Omental fat pad (tissue), 4 donors: Measurements from ENCODE around the gene GAREM1. TPM values are rescaled to one million over a fixed set of nuclear protein-coding genes. Genes with fewer than 3 reads are reported as not detected.
"Not testable (repeated sequence)": the region's sequence is repeated elsewhere in the genome, so short reads cannot be mapped to it uniquely, and the experiment has no call there.

ENCODE experiments used
- ATAC-seq: fragments of 150-250 bp; one replicate; pipeline ENCODE4 v1.9.1; 2016; ENCODE audit warnings: mild to moderate bottlenecking, moderate library complexity; ENCODE audit not compliant: low FRiP score
- DNase-seq: peaks from one replicate; pipeline ENCODE4 v3.0.0-alpha.2; 2019; ENCODE audit warnings: low spot score
- total RNA-seq, 4 donors: library from RNA; depleted of rRNA; stranded (reverse); fragments of >200 nt; gene quantifications; one replicate each; pipeline ENCODE4 v1.1.0, GENCODE V29; 2016
- TF ChIP-seq, protein P1 (sequence below), 3 donors: fragments of 450-650 bp; IDR thresholded peaks; one replicate each; pipeline ENCODE4 v1.5.1; 2016 to 2017; ENCODE audit warnings: antibody characterized with exemption in 3 of 3, mild to moderate bottlenecking in 3 of 3, moderate library complexity in 2 of 3

The GAREM1 gene
- total RNA-seq, 4 donors from 2014 or later, result 11.2 to 22.4 (median 13.8) TPM

DNA sequence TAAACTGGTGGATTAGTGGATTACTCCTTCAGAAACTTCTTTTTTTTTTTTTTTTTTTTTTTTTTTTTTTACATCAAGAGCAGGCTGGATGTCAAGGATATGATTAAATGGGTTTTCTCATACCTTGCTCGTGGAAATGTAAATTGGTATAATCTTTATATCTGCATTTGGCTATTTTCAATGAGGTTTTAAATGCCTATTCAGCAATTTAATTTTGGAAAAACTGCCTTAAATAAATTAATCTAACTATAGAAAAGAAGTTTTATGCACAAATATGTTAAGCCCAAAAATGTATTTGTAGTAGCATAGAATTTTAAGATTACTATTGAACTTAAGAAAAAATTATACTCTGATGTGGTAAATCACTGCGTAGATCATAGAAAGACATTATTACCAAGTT is 11.4 kb upstream of the GAREM1 start:
- DNase-seq (no peak), ATAC-seq (no peak)
- TF ChIP-seq, protein P1, sequence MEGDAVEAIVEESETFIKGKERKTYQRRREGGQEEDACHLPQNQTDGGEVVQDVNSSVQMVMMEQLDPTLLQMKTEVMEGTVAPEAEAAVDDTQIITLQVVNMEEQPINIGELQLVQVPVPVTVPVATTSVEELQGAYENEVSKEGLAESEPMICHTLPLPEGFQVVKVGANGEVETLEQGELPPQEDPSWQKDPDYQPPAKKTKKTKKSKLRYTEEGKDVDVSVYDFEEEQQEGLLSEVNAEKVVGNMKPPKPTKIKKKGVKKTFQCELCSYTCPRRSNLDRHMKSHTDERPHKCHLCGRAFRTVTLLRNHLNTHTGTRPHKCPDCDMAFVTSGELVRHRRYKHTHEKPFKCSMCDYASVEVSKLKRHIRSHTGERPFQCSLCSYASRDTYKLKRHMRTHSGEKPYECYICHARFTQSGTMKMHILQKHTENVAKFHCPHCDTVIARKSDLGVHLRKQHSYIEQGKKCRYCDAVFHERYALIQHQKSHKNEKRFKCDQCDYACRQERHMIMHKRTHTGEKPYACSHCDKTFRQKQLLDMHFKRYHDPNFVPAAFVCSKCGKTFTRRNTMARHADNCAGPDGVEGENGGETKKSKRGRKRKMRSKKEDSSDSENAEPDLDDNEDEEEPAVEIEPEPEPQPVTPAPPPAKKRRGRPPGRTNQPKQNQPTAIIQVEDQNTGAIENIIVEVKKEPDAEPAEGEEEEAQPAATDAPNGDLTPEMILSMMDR (IDR thresholded peaks at IDR 0.05), result no peak

DNA sequence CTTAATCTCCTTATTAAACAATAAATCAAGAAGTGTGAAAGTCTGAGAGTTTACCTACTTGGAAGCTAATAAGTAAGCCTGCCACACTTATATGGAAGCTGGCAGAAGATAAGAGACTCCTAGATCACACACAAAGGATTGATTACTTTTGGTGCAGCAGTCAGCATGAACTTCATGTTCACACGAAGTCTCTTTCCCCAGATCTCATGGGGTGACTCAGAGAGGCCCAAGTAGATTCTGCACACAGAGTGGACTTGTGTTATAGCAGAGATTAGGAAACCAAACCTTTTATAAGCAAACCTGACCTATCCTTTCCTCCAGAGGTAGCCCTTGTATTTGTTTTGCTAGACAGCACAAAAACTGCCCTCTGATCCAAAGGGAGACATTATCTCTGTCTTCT is 9.9 kb upstream of the GAREM1 start:
- no peak for ATAC-seq
- TF ChIP-seq, protein P1 (IDR thresholded peaks at IDR 0.05), result no peak
- no peak for DNase-seq

DNA sequence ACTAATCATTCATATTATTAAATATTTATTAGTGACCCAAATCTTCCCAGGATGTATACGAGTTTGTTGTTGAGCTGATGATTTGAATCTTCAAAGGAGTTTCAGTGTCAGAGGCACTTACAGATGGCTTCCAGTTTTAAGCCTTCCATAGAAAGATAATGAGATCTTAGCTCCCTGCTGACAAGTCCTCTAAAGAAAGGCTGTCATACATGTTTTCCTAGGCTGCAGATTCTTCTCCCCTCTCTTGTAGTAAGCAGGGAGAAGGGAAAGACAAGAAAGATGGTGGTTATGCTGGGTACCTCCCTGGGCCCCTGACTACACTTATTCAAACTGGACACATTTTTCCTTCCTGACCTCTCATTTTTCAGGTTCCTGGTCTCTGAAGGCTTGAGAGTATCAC is 8.1 kb upstream of the GAREM1 start:
- ATAC-seq (no peak), DNase-seq (no peak)
- TF ChIP-seq, protein P1 (IDR thresholded peaks at IDR 0.05), result no peak

DNA sequence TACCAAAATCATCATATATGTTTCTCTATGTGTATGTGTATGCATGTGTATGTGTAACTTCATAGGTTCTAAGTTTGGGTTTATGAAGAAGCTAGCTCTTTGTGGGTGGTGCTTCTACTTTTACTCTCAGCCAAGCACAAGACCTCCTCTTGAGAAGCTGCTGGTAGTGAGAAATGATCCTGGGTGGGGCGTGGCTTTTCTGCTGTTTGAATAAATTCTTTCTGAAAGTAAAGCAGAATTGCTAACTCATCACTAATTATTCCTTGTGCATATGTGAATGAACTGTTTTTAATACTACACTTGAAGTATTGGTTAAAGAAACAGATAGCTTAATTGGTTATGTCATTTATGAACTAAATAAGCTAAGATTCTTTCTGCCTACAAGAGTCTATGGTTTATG is 7.6 kb upstream of the GAREM1 start:
- ATAC-seq (no peak), DNase-seq (no peak)
- TF ChIP-seq, protein P1 (IDR thresholded peaks at IDR 0.05), result no peak

DNA sequence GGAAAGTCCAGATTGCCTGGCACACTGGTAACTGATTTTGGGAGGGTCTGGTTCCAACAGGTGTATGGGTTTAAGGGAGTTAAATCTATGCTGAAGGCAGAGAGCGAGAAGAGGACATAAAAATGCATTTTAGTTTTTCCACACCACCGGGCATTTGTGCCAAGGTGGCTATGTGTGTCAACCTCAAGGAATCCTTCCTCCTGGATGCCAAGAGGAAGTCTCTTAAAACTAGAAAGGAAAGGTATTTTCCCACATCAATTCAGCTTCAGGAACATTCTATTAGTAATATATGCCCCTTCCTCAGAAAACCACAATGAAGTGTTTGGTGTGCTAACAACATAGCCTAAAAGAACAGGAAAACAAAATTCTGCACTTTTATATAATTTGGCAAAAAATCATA is 5.4 kb upstream of the GAREM1 start:
- ATAC-seq (no peak), DNase-seq (no peak)
- TF ChIP-seq, protein P1 (IDR thresholded peaks at IDR 0.05), result no peak

DNA sequence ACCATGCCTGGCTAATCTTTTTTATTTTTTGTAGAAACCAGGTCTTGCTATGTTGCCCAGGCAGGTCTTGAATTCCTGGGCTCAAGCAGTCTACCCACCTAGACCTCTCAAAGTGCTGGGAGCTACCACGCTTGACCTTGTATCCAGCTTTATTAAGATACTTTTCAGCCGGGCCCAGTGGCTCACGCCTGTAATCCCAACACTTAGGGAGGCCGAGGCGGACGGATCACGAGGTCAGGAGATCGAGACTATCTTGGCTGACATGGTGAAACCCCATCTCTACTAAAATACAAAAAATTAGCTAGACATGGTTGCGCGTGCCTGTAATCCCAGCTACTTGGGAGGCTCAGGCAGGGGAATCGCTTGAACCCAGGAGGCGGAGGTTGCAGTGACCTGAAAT is 4.4 kb upstream of the GAREM1 start:
- ATAC-seq, DNase-seq: not testable (repeated sequence)

DNA sequence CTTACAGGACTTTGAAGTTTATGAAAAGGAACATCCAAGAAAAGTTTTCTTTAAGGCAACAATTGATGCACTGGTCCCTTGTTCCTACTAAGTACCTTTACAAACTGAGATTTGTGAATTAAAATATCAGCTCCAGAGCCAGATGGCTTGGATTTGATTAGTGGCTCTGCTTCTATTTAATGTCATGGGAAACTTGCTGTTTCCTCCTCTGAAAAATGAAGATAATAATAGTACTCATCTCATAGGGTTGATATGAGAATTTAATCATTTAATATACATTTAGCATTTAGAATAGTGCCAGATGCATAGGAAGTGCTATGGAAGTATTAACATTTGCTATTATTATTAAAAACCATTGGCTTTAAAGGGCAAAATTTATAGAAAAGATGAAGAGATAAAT is 2.6 kb upstream of the GAREM1 start:
- TF ChIP-seq, protein P1 (IDR thresholded peaks at IDR 0.05), result no peak
- ATAC-seq (no peak), DNase-seq (no peak)

DNA sequence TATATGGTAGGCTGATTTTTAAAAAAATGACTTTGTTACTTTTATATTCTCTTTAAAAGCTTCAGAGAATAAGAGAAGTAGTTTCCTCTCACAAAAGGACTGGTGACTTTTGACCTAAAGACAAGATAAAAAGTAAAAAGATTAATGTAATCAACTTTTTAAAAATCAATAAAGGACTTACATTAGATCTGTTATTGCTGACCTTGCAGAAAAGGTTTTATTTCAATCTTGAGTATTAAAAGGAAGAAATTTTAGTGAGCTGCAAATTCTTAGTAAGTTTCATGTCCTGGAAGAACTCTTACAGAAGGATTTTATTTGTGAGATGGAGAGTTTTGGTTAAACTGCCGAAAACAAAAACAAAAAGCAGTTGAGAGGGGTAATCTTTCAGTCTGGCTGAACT is 2.2 kb upstream of the GAREM1 start:
- ATAC-seq (no peak), DNase-seq (no peak)
- TF ChIP-seq, protein P1 (IDR thresholded peaks at IDR 0.05), result no peak
